Measurements from ENCODE around the gene EGLN3.

EGLN3 gene

DNA sequence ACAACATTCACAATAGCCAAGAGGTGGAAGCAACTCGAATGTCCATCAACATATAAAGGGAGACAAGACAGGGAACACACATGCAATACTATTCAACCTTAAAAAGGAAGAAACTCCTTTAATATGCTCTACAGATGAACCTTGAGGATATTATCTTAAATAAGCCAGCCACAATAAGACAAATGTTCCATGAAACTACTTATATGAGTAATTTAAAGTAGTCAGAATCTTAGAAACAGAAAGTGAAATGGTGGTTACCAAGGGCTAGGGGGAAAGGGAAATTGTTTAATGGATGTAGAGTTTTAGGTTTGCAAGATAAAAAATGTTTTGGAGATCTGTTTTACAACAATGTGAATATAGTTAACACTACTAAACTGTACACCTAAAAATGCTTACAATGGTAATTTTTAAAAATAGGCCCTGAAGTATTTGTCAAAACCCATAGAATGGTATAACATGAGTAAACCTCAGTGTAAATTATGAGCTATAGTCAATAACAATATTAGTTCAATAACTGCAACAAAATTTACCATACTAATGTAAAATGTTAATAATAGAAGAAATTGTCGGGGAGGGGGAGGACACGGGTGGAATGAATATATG lies 71.1 kb downstream of the EGLN3 start:
- TF ChIP-seq EZH2phosphoT487 (IDR thresholded peaks at IDR 0.05; ENCODE audit: low read depth) (no peak), CTCF (IDR thresholded peaks at IDR 0.05; ENCODE audit: low read depth, low read length) (no peak)

DNA sequence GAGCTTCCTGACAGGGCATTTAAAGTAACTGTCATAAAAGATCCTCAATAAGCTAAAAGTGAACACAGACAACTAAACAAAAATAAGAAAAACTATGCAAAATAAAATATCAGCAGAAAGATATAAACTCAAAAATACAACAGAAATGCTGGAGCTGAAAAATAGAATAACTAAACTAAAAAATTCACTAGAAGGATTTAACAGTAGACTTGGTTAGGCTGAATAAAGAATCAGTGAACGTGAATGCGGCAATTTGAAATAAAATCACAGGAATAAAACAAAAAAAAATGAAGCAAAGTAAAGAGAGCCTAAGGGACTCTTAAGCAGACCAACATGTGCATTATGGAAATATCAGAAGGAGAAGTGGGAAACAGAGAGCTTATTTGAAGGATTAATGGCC lies 74.6 kb downstream of the EGLN3 start:
- Histone ChIP-seq H3K27me3 (ENCODE audit: low read depth, low read length) (no peaks in the 10 kb centered on the region), H3K4me2 (ENCODE audit: low read length) (no peak overlapping the region), H3K9ac (ENCODE audit: low read length) (no peak overlapping the region), H3K27ac (ENCODE audit: low read length) (no peak overlapping the region), H3K36me3 (replicated peaks; ENCODE audit: low read depth, low read length) (no peaks in the 10 kb centered on the region), H3K9me3 (ENCODE audit: insufficient read depth, low read length) (peaks cover 13% of the 10 kb centered on the region), H3K4me1 (ENCODE audit: low read length) (peaks cover 4% of the 10 kb centered on the region; the same call in 1 of the 2 replicates), H3K79me2 (ENCODE audit: low read length) (no peaks in the 10 kb centered on the region), H4K20me1 (ENCODE audit: insufficient read depth, low read length) (no peaks in the 10 kb centered on the region), H3K4me3 (ENCODE audit: low read length) (no peak overlapping the region), H2AFZ (ENCODE audit: low read depth, low read length) (no peak overlapping the region)
- TF ChIP-seq EZH2phosphoT487 (IDR thresholded peaks at IDR 0.05; ENCODE audit: low read depth), result no peak
- no peak for TF ChIP-seq CTCF (IDR thresholded peaks at IDR 0.05; ENCODE audit: low read depth, low read length)

More for the DNA sequence above, 71.1 kb downstream of the EGLN3 start:
- Histone ChIP-seq H4K20me1 (ENCODE audit: insufficient read depth, low read length) (no peaks in the 10 kb centered on the region), H3K4me2 (ENCODE audit: low read length) (no peak overlapping the region), H3K36me3 (replicated peaks; ENCODE audit: low read depth, low read length) (no peaks in the 10 kb centered on the region), H3K27me3 (ENCODE audit: low read depth, low read length) (no peaks in the 10 kb centered on the region), H3K9ac (ENCODE audit: low read length) (no peak overlapping the region), H3K4me1 (ENCODE audit: low read length) (peaks cover 4% of the 10 kb centered on the region; the same call in 1 of the 2 replicates), H3K79me2 (ENCODE audit: low read length) (no peaks in the 10 kb centered on the region), H3K4me3 (ENCODE audit: low read length) (no peak overlapping the region), H2AFZ (ENCODE audit: low read depth, low read length) (no peak overlapping the region), H3K9me3 (ENCODE audit: insufficient read depth, low read length) (peaks cover 13% of the 10 kb centered on the region), H3K27ac (ENCODE audit: low read length) (no peak overlapping the region)
